Keratinocyte (primary cell): ENCODE measurements around the gene HNRNPLL. TPM values are rescaled to one million over a fixed set of nuclear protein-coding genes. Genes with fewer than 3 reads are reported as not detected.
"Not testable (repeated sequence)": the region's sequence is repeated elsewhere in the genome, so short reads cannot be mapped to it uniquely, and the experiment has no call there.

ENCODE experiments used
- DNase-seq: peaks from one replicate; pipeline ENCODE4 v3.0.0-alpha.2; 2011; ENCODE audit warnings: low read depth, missing footprints, low spot score
- FAIRE-seq: peaks from 2 replicates; lab custom pipeline; 2011; peaks lifted over from hg19 to GRCh38; lab: Jason Lieb, UNC
- H2AFZ ChIP-seq: 2 replicates; pipeline ENCODE4 v1.6.0; 2012; ENCODE audit warnings: low read length, control low read depth, inconsistent platforms; ENCODE audit not compliant: control insufficient read depth
- H3K27ac ChIP-seq: 2 replicates; pipeline ENCODE4 v1.5.1; 2011; ENCODE audit warnings: low read length; ENCODE audit not compliant: control insufficient read depth, insufficient read depth
- H3K27me3 ChIP-seq: 3 replicates; pipeline ENCODE4 v1.6.0; 2011; ENCODE audit warnings: low read length; ENCODE audit not compliant: control insufficient read depth, insufficient read depth; ENCODE audit errors: extremely low read depth
- H3K36me3 ChIP-seq, 2 experiments: 2 replicates in 1 of 2; 3 replicates in 1 of 2; pipeline ENCODE4 v1.5.1; 2011; ENCODE audit warnings: low read length in 2 of 2, mild to moderate bottlenecking in 1 of 2; ENCODE audit not compliant: control insufficient read depth in 2 of 2, insufficient read depth in 2 of 2; ENCODE audit errors: extremely low read depth in 1 of 2
- H3K4me1 ChIP-seq: 3 replicates; pipeline ENCODE4 v1.5.1; 2011; ENCODE audit warnings: low read length; ENCODE audit not compliant: control insufficient read depth, insufficient read depth; ENCODE audit errors: extremely low read depth
- H3K4me2 ChIP-seq: 3 replicates; pipeline ENCODE4 v1.6.0; 2011; ENCODE audit warnings: low read depth, low read length; ENCODE audit not compliant: control insufficient read depth, insufficient read depth; ENCODE audit errors: extremely low read depth
- H3K4me3 ChIP-seq, 3 experiments: fragments of 200-600 bp in 1 of 3; sonication (generic) in 1 of 3; 2 replicates in 2 of 3; 3 replicates in 1 of 3; pipeline ENCODE4 v1.5.1; 2011 to 2016; ENCODE audit warnings: low read length in 3 of 3, mild to moderate bottlenecking in 3 of 3, control low read depth in 2 of 3, inconsistent platforms in 1 of 3, low read depth in 1 of 3, mixed read lengths in 1 of 3, mixed run types in 1 of 3, moderate library complexity in 1 of 3; ENCODE audit not compliant: control insufficient read depth in 2 of 3, insufficient read depth in 2 of 3; ENCODE audit errors: extremely low read depth in 1 of 3
- H3K79me2 ChIP-seq: 2 replicates; pipeline ENCODE4 v1.6.0; 2012; ENCODE audit warnings: low read length; ENCODE audit not compliant: control insufficient read depth, insufficient read depth
- H3K9ac ChIP-seq: 3 replicates; pipeline ENCODE4 v1.6.0; 2011; ENCODE audit warnings: low read length; ENCODE audit not compliant: control insufficient read depth, insufficient read depth; ENCODE audit errors: extremely low read depth
- H3K9me1 ChIP-seq: 3 replicates; pipeline ENCODE4 v1.6.0; 2011; ENCODE audit warnings: low read length; ENCODE audit not compliant: control insufficient read depth, insufficient read depth; ENCODE audit errors: extremely low read depth
- H3K9me3 ChIP-seq: 2 replicates; pipeline ENCODE4 v1.5.1; 2012; ENCODE audit warnings: low read depth, low read length; ENCODE audit not compliant: control insufficient read depth
- H4K20me1 ChIP-seq: 3 replicates; pipeline ENCODE4 v1.6.0; 2011; ENCODE audit warnings: low read length; ENCODE audit not compliant: control insufficient read depth, insufficient read depth; ENCODE audit errors: extremely low read depth
- CTCF ChIP-seq, 3 experiments: IDR thresholded peaks in 1 of 3; conservative IDR thresholded peaks in 1 of 3; optimal IDR thresholded peaks in 1 of 3; 2 replicates in 2 of 3; 3 replicates in 1 of 3; pipeline versions ENCODE3 to v1.5.1; 2011; ENCODE audit warnings: low read length in 3 of 3, mild to moderate bottlenecking in 3 of 3, moderate library complexity in 2 of 3, control low read depth in 1 of 3, inconsistent platforms in 1 of 3; ENCODE audit not compliant: insufficient read depth in 2 of 3; ENCODE audit errors: extremely low read depth in 1 of 3
- EZH2 ChIP-seq: IDR thresholded peaks from one replicate; pipeline ENCODE4 v1.6.1; 2012; ENCODE audit warnings: inconsistent platforms, mild to moderate bottlenecking, low read length, moderate library complexity
- dilution Hi-C: fragments of 300-500 bp; cut with MboI; formaldehyde crosslinking; loops from one replicate; pipeline ENCODE4 v1.7.0; 2020; ENCODE audit warnings: low sequenced_read_pairs; ENCODE audit not compliant: extremely low pct_ligation_motif_present
- polyA plus RNA-seq, 5 experiments: library from polyadenylated mRNA; depleted of rRNA in 3 of 5; stranded (reverse) in 3 of 5; stranded (forward) in 1 of 5; unstranded in 1 of 5; fragments of >200 nt; gene quantifications; 1 replicate in 1 of 5; 2 replicates in 3 of 5; 3 replicates in 1 of 5; pipeline versions ENCODE4 v1.2.1 to v1.2.3, GENCODE V29; 2011 to 2012; ENCODE audit warnings: missing spikeins in 2 of 5, low read depth in 1 of 5, low replicate concordance in 1 of 5

Gene HNRNPLL
- polyA plus RNA-seq, 1 donor (not counting 4 experiments of a cell fraction or from before 2014, with no cell fraction given): 53.8 TPM

GRCh38 chr2:38648107-38648761, 45.5 kb upstream of the HNRNPLL start:
- no peak overlapping the region for H2AFZ ChIP-seq
- no peaks in the 10 kb centered on the region for H3K36me3 ChIP-seq
- DNase-seq (no peak), FAIRE-seq (no peak)
- no peak for TF ChIP-seq EZH2
- no peak for TF ChIP-seq CTCF (optimal IDR thresholded peaks at IDR 0.05 in 1 of 3, IDR thresholded peaks at IDR 0.05 in 1 of 3, conservative IDR thresholded peaks at IDR 0.05 in 1 of 3; ENCODE audit: extremely low read depth in 1 of 3, insufficient read depth in 2 of 3, low read length in 3 of 3)
- no peak overlapping the region for H3K27ac ChIP-seq
- H3K79me2 ChIP-seq: no peaks in the 10 kb centered on the region
- no peak overlapping the region for H3K4me2 ChIP-seq
- H3K9me3 ChIP-seq: no peaks in the 10 kb centered on the region
- H3K9ac ChIP-seq: no peak overlapping the region
- dilution Hi-C loops: no loop called here
- H3K27me3 ChIP-seq: no peaks in the 10 kb centered on the region
- no peaks in the 10 kb centered on the region for H3K4me1 ChIP-seq
- no peaks in the 10 kb centered on the region for H3K9me1 ChIP-seq
- H3K4me3 ChIP-seq: no peak overlapping the region
- H4K20me1 ChIP-seq: no peaks in the 10 kb centered on the region

- H3K79me2 ChIP-seq, H3K36me3 ChIP-seq, H3K27ac ChIP-seq, H3K9me3 ChIP-seq, H3K4me3 ChIP-seq, dilution Hi-C loops, H3K4me2 ChIP-seq, DNase-seq, FAIRE-seq, H3K9ac ChIP-seq, H2AFZ ChIP-seq, H3K4me1 ChIP-seq, H3K9me1 ChIP-seq, H4K20me1 ChIP-seq, H3K27me3 ChIP-seq: not testable (repeated sequence)
These were observed 41.2 kb upstream of the HNRNPLL start for GRCh38 chr2:38643683-38644511.
